HEK293T (cell line): ENCODE measurements around the gene KDM1B.
A peak's percentile ranks its signal among the peaks of the same experiment; 100 is the strongest.

Experiments
- CTCF ChIA-PET: fragments of 350-600 bp; formaldehyde crosslinking; extraction: SDS; loops from one replicate; lab custom pipeline; 2021; ENCODE audit warnings: antibody characterized with exemption, inconsistent platforms; lab: Yijun Ruan, JAX
- POLR2A ChIA-PET: fragments of 350-600 bp; formaldehyde crosslinking; extraction: SDS; loops from one replicate; lab custom pipeline; 2020; ENCODE audit warnings: antibody characterized with exemption, inconsistent platforms; lab: Yijun Ruan, JAX
- DNase-seq: peaks from one replicate; pipeline ENCODE4 v3.0.0; 2012; ENCODE audit warnings: mixed read lengths; ENCODE audit errors: extremely low spot score
- ARNT ChIP-seq: fragments of 450-650 bp; IDR thresholded peaks from 2 replicates; pipeline ENCODE4 v1.6.1; 2017; ENCODE audit warnings: mild to moderate bottlenecking
- BHLHE40 ChIP-seq: fragments of 450-650 bp; IDR thresholded peaks from 2 replicates; pipeline ENCODE4 v1.6.1; 2016; ENCODE audit warnings: mild to moderate bottlenecking, moderate library complexity, borderline replicate concordance
- CTBP1 ChIP-seq: fragments of 450-650 bp; IDR thresholded peaks from 2 replicates; pipeline ENCODE4 v1.6.1; 2016; ENCODE audit warnings: borderline replicate concordance
- ELF4 ChIP-seq: fragments of 450-650 bp; IDR thresholded peaks from 2 replicates; pipeline ENCODE4 v1.6.1; 2017; ENCODE audit warnings: antibody characterized with exemption
- FOXA1 ChIP-seq: fragments of 450-650 bp; IDR thresholded peaks from 2 replicates; pipeline ENCODE4 v1.6.1; 2016; ENCODE audit warnings: mild to moderate bottlenecking
- FOXK2 ChIP-seq: fragments of 450-650 bp; IDR thresholded peaks from 2 replicates; pipeline ENCODE4 v1.6.1; 2016; ENCODE audit warnings: mild to moderate bottlenecking
- FOXM1 ChIP-seq: fragments of 450-650 bp; IDR thresholded peaks from 2 replicates; pipeline ENCODE4 v1.6.1; 2017; ENCODE audit warnings: mild to moderate bottlenecking, borderline replicate concordance
- HDGF ChIP-seq: fragments of 450-650 bp; IDR thresholded peaks from 2 replicates; pipeline ENCODE4 v1.6.1; 2017; ENCODE audit warnings: antibody characterized with exemption, borderline replicate concordance
- L3MBTL2 ChIP-seq: fragments of 450-650 bp; conservative IDR thresholded peaks from 2 replicates; pipeline ENCODE4 v1.6.1; 2016; ENCODE audit warnings: mild to moderate bottlenecking
- LEF1 ChIP-seq: fragments of 450-650 bp; IDR thresholded peaks from 2 replicates; pipeline ENCODE4 v1.6.1; 2017; ENCODE audit warnings: mild to moderate bottlenecking, borderline replicate concordance
- NFRKB ChIP-seq: fragments of 450-650 bp; IDR thresholded peaks from 2 replicates; pipeline ENCODE4 v1.6.1; 2016; ENCODE audit warnings: mild to moderate bottlenecking, moderate library complexity
- SP1 ChIP-seq: fragments of 450-650 bp; IDR thresholded peaks from 2 replicates; pipeline ENCODE4 v1.6.1; 2017
- SUZ12 ChIP-seq: fragments of 450-650 bp; IDR thresholded peaks from 2 replicates; pipeline ENCODE4 v1.6.1; 2016; ENCODE audit warnings: mild to moderate bottlenecking
- TARDBP ChIP-seq: fragments of 450-650 bp; IDR thresholded peaks from 2 replicates; pipeline ENCODE4 v1.6.1; 2016
- ZNF384 ChIP-seq: fragments of 450-650 bp; IDR thresholded peaks from 2 replicates; pipeline ENCODE4 v1.6.1; 2016
- TF ChIP-seq, protein P1 (sequence below): fragments of 450-650 bp; IDR thresholded peaks from 2 replicates; pipeline ENCODE4 v1.6.1; 2016

KDM1B gene

DNA sequence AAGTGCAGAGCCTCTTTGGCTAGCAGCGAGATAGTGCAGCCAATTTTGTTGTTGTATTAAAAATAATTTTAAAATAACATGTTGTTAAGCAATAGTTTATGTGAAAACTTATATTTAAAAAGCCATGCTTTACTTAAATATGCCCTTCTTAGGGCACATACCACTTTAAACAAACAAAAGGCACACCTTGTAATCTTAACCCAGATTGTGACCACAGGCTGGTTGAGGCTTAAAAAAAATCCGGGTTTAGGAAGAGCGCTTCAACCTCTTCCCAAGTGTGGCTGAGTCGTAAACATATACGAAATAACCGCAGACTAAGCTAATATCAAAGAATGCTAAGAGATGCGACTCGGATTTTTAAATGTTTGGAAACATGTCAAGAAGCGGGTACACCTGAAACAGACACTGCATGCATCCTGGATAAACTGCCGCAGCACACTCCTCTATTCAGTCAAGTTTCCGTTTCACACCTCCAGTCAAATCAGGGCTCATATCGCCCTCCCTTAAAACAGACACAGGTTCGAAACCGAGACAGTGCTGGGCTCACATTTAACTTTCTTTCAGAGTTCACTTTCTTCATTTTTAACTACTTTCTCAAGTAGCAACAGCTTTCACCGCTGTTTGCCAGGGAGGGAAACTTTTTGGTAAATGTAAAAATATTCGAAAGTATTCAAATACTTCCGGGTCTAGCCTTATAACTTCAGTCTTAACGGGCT is 107.6 kb downstream of the KDM1B start:
- TF ChIP-seq CTBP1 (no peak), BHLHE40 (no peak), TARDBP (no peak), SUZ12 (no peak), HDGF (no peak), FOXM1 (no peak), LEF1 (no peak), SP1 (no peak), L3MBTL2 (no peak), NFRKB (no peak), ELF4 (no peak), FOXA1 (no peak), FOXK2 (no peak), ARNT (no peak), ZNF384 (no peak)
- TF ChIP-seq, protein P1, sequence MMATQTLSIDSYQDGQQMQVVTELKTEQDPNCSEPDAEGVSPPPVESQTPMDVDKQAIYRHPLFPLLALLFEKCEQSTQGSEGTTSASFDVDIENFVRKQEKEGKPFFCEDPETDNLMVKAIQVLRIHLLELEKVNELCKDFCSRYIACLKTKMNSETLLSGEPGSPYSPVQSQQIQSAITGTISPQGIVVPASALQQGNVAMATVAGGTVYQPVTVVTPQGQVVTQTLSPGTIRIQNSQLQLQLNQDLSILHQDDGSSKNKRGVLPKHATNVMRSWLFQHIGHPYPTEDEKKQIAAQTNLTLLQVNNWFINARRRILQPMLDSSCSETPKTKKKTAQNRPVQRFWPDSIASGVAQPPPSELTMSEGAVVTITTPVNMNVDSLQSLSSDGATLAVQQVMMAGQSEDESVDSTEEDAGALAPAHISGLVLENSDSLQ, result no peak
- DNase-seq, result no peak
- POLR2A ChIA-PET, result no interaction called here
- CTCF ChIA-PET, result no interaction called here

DNA sequence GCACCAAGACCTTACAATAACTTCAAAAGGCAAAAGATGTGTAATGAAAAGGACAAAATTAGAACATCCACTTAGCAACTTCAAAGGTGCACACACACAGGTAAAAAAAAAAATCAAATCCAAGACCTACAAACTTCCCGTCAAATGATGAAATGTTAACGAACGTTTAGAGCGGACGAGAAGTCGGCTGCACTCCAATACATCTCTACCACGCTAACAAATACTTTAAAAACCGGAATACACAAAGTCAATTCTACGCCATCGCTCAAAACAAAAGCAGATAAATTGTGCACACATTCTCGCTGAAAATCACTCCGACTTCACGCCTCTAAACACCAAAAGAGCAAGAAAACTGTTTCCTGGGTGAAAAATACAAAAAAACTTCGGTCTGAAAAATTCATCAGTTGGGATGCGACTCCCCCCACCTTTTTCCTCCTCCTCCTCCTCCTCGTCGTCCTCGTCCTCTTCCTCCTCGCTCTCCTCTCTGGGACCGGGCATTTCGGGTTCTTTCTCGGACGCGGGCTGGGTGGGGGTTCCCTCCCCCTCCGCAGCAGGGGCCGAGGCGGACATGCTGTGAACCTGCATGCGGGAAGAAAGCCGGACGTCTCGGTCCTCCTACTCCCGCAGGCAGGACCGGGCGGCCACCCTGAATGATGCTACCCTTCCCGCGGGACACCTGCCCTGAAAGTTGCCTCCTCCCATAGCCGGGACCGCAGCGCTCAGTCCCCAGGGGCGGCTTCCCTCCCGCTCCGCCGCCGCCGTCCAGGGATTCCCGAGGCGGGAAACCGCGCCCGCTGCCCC is 108.4 kb downstream of the KDM1B start:
- CTCF ChIA-PET, result no interaction called here
- TF ChIP-seq CTBP1 (no peak), L3MBTL2 (peak; percentile 30; the same call in 1 of the 2 replicates), FOXA1 (no peak), ELF4 (0 out of 2 replicates have a peak, but pooled peaks have one; percentile 33), HDGF (no peak)
- POLR2A ChIA-PET, result interaction anchor here (0.6 to 1.3 kb wide), 5 partner anchors 11 to 39 kb away, joined by 3 to 7 read pairs (median 3); no protein-coding TSS in a partner anchor
- no peak for DNase-seq

DNA sequence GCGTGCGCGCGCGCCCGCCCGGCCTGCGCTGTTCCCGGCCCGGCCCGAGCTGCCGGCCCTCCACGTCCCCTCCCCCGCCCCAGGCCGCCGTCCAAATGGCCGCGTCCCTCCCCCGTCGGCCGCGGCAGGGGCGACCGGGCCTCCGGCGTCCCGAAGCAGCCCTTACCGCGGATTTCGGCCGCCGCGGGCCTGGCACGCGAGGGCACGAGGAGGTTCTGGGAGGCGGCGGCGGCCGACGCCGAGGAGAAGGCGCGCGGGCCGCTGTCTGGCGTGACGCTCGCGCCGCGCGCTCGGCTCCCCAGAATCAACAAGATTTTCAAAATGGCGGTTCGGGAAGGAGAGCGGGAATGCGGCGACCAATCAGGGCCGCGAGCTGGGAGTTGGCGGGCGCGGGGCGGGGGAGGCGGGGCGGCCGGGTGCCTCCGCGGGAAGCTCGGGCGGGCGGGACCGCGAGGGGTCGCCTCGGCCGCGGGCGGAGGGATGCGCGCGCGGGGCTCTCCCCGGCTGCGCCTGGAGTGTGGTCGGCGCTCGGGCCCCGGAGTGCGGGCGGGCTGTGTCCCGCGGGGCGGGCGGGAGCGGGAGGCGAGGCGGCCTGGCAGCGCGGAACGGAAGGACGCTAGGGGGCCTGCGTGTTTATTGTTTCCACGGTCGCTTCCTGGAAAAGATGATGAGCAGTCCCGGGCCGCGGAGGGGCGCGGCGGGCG is 109.1 kb downstream of the KDM1B start, which contains the start of gene DEK:
TSS of gene DEK (minus strand) at position 312 of the 704 bp plus-strand sequence. CDS start 543 bp downstream, outside the sequence.
- DNase-seq, result peak; percentile 85
- TF ChIP-seq CTBP1 (no peak), BHLHE40 (no peak), SP1 (no peak), FOXM1 (0 out of 2 replicates have a peak, but pooled peaks have one; percentile 5), FOXA1 (no peak), FOXK2 (no peak), HDGF (no peak), LEF1 (no peak), ZNF384 (no peak), SUZ12 (no peak), L3MBTL2 (no peak; the same call in 1 of the 2 replicates), NFRKB (peak; percentile 36; the same call in 1 of the 2 replicates), ARNT (no peak), ELF4 (no peak), TARDBP (no peak)
- TF ChIP-seq, protein P1, result no peak
- POLR2A ChIA-PET, result interaction anchor here (0.6 to 1.3 kb wide), 6 partner anchors 10 to 106 kb away, joined by 3 to 7 read pairs (median 3); no protein-coding TSS in a partner anchor
- CTCF ChIA-PET, result no interaction called here

DNA sequence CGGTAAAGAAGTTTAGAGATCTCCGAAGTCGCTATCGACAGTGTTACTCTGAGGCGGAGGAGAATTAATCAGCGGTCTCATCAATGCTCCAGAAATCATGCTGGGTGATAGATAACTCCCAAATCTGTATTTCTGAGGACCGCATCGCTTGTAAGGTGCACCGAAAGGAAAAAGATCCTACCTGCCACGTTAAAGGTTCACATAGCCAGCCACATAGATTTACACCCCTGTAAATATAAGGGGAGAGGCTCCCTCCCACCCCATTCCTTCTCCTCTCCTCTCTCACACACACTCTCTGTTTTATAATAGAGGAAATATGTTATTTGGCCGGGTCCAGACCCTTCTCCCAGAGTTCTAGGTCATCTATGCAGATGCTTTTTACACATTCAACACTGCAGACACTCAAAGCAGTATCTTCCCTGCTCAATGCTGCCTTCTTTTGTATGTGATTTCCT is 109.7 kb downstream of the KDM1B start:
- ChIA-PET POLR2A (interaction anchor here (0.6 to 1.3 kb wide), 6 partner anchors 9 to 107 kb away, joined by 3 to 7 read pairs (median 3); no protein-coding TSS in a partner anchor), CTCF (interaction anchor here (0.7 kb wide), 1 partner anchor 235 kb away, joined by 3 read pairs; no protein-coding TSS in a partner anchor)
- no peak for DNase-seq
- TF ChIP-seq L3MBTL2 (0 out of 2 replicates have a peak, but pooled peaks have one; percentile 57), HDGF (no peak)

DNA sequence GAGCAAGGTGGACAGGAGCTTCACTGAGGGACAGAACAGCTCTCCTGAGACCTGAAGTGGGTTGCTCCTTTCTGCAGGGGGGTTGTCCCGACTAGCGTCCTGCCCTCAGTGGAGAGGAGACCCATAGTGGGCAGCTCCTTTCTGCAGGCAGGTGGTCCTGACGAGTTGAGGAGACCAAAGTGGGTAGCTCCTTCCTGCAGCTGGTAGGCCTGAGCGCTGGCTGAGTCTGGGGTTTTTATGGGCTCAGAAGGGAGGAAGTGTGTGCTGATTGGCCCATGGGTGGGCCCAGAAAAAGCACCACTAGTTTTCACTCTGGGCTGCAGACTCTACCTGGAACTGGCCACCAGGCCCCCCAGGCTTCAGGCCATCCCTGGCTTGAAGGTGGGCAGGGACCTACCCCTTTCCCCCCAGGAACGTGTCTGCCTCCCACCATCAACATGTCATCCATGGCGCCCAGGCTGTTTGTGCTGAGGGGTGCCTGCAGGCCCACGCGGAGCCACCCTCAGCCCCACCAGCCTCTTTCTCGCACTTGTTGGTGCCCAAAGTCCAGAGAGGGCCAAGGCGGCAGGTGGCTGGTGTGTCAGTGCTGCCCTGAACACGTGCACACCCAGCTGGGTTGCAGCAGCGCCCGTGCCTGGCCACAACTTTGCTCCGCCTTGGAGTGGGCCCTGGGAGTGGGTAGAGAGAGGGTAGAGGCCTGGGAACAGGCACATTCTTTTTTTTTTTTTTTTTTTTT is 110.7 kb downstream of the KDM1B start:
- DNase-seq, result no peak
- TF ChIP-seq FOXM1, result no peak
- TF ChIP-seq CTBP1, result no peak
- TF ChIP-seq ZNF384, result no peak
- TF ChIP-seq SUZ12, result no peak
- TF ChIP-seq FOXK2, result no peak
- TF ChIP-seq BHLHE40, result no peak
- no peak for TF ChIP-seq ELF4
- no peak for TF ChIP-seq LEF1
- TF ChIP-seq HDGF, result no peak
- CTCF ChIA-PET, result interaction anchor here (0.7 kb wide), 1 partner anchor 234 kb away, joined by 3 read pairs; no protein-coding TSS in a partner anchor
- POLR2A ChIA-PET, result interaction anchor here (0.6 kb wide), 1 partner anchor 34 kb away, joined by 3 read pairs; no protein-coding TSS in a partner anchor
